ENCODE data around the gene EBNA1BP2. TPM values are rescaled to one million over a fixed set of nuclear protein-coding genes. Genes with fewer than 3 reads are reported as not detected.

Gene EBNA1BP2
- total and polyA plus RNA-seq, 4 donors = 25.6 to 90.6 (median 41.6) TPM

- Histone ChIP-seq H3K9me3 (ENCODE audit: control insufficient read depth in 4 of 4, low read length in 3 of 4) (no peaks in the 10 kb centered on the region), H3K36me3 (ENCODE audit: control insufficient read depth in 4 of 4, insufficient read depth in 3 of 4, low read depth in 1 of 4, low read length in 3 of 4) (peaks cover 0 to 10% (median 1%) of the 10 kb centered on the region in 4 donors), H3K27ac (ENCODE audit: low read depth in 1 of 2, low read length in 2 of 2) (no peak overlapping the region), H3K27me3 (ENCODE audit: control insufficient read depth in 4 of 4, insufficient read depth in 4 of 4, low read length in 3 of 4) (no peaks in the 10 kb centered on the region), H3K4me3 (ENCODE audit: low read depth in 1 of 3, low read length in 3 of 3) (no peak overlapping the region), H3K4me1 (ENCODE audit: control insufficient read depth in 4 of 4, insufficient read depth in 4 of 4, low read length in 3 of 4) (peaks cover 0 to 27% (median 7%) of the 10 kb centered on the region in 4 donors), H3K9ac (ENCODE audit: low read depth in 1 of 2, low read length in 2 of 2) (no peak overlapping the region)
- WGBS = 76% methylated on average over 7 of the region's 7 CpGs
- TF ChIP-seq RAD21 (IDR thresholded peaks at IDR 0.05) (no peak), HNF4G (IDR thresholded peaks at IDR 0.05) (no peak)
- no peak for DNase-seq (ENCODE audit: low spot score)
Measured at GRCh38 chr1:43220905-43221778, 49.1 kb upstream of the EBNA1BP2 start.

DNA sequence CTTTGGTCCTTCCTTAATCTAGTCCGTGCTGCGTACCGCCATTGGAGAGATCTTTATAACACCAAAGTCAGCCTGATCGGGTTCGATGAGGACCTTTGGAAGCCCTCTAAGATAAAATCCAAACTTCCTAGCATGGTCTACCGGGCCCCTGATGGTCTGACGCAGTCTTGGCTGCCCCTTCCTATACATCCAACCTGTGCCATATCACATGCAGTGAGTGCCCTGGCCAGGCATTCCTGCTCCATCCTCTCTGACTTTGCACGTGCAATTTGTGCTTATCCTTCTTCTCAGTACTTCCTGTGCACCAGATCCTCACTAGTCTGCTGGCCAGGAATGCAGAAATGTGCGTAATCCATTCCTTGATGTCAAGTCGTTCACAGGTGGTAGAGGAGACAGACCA, 45.7 kb upstream of the EBNA1BP2 start:
- TF ChIP-seq, protein P1, sequence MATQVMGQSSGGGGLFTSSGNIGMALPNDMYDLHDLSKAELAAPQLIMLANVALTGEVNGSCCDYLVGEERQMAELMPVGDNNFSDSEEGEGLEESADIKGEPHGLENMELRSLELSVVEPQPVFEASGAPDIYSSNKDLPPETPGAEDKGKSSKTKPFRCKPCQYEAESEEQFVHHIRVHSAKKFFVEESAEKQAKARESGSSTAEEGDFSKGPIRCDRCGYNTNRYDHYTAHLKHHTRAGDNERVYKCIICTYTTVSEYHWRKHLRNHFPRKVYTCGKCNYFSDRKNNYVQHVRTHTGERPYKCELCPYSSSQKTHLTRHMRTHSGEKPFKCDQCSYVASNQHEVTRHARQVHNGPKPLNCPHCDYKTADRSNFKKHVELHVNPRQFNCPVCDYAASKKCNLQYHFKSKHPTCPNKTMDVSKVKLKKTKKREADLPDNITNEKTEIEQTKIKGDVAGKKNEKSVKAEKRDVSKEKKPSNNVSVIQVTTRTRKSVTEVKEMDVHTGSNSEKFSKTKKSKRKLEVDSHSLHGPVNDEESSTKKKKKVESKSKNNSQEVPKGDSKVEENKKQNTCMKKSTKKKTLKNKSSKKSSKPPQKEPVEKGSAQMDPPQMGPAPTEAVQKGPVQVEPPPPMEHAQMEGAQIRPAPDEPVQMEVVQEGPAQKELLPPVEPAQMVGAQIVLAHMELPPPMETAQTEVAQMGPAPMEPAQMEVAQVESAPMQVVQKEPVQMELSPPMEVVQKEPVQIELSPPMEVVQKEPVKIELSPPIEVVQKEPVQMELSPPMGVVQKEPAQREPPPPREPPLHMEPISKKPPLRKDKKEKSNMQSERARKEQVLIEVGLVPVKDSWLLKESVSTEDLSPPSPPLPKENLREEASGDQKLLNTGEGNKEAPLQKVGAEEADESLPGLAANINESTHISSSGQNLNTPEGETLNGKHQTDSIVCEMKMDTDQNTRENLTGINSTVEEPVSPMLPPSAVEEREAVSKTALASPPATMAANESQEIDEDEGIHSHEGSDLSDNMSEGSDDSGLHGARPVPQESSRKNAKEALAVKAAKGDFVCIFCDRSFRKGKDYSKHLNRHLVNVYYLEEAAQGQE (IDR thresholded peaks at IDR 0.05) = no peak
- TF ChIP-seq, protein P2, sequence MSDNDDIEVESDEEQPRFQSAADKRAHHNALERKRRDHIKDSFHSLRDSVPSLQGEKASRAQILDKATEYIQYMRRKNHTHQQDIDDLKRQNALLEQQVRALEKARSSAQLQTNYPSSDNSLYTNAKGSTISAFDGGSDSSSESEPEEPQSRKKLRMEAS (IDR thresholded peaks at IDR 0.05) = no peak
- TF ChIP-seq, protein P3, sequence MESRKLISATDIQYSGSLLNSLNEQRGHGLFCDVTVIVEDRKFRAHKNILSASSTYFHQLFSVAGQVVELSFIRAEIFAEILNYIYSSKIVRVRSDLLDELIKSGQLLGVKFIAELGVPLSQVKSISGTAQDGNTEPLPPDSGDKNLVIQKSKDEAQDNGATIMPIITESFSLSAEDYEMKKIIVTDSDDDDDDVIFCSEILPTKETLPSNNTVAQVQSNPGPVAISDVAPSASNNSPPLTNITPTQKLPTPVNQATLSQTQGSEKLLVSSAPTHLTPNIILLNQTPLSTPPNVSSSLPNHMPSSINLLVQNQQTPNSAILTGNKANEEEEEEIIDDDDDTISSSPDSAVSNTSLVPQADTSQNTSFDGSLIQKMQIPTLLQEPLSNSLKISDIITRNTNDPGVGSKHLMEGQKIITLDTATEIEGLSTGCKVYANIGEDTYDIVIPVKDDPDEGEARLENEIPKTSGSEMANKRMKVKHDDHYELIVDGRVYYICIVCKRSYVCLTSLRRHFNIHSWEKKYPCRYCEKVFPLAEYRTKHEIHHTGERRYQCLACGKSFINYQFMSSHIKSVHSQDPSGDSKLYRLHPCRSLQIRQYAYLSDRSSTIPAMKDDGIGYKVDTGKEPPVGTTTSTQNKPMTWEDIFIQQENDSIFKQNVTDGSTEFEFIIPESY (IDR thresholded peaks at IDR 0.05) = no peak
- TF ChIP-seq YY1 (IDR thresholded peaks at IDR 0.05) (no peak), NR2F2 (IDR thresholded peaks at IDR 0.05) (no peak), FOXA2 (IDR thresholded peaks at IDR 0.05) (no peak), JUND (IDR thresholded peaks at IDR 0.05) (no peak), RXRA (IDR thresholded peaks at IDR 0.05) (no peak), ATF3 (IDR thresholded peaks at IDR 0.05) (no peak), RAD21 (IDR thresholded peaks at IDR 0.05) (no peak), GABPA (IDR thresholded peaks at IDR 0.05 in 1 of 2, conservative IDR thresholded peaks at IDR 0.05 in 1 of 2) (no peak), SP1 (IDR thresholded peaks at IDR 0.05) (no peak), HNF4A (conservative IDR thresholded peaks at IDR 0.05) (no peak), TAF1 (conservative IDR thresholded peaks at IDR 0.05) (no peak), HNF4G (IDR thresholded peaks at IDR 0.05) (no peak), FOXA1 (IDR thresholded peaks at IDR 0.05) (no peak), EGR1 (IDR thresholded peaks at IDR 0.05; ENCODE audit: low read depth in 2 of 2) (no peak), CTCF (IDR thresholded peaks at IDR 0.05; ENCODE audit: low read depth, low read length, missing input control) (no peak)
- WGBS = 90% methylated on average over 10 of the region's 10 CpGs
- Histone ChIP-seq H3K27ac (ENCODE audit: low read depth in 1 of 2, low read length in 2 of 2) (no peak overlapping the region), H3K27me3 (ENCODE audit: control insufficient read depth in 4 of 4, insufficient read depth in 4 of 4, low read length in 3 of 4) (no peaks in the 10 kb centered on the region), H3K9ac (ENCODE audit: low read depth in 1 of 2, low read length in 2 of 2) (no peak overlapping the region), H3K4me3 (ENCODE audit: low read depth in 1 of 3, low read length in 3 of 3) (no peak overlapping the region), H3K36me3 (ENCODE audit: control insufficient read depth in 4 of 4, insufficient read depth in 3 of 4, low read depth in 1 of 4, low read length in 3 of 4) (peaks cover 1 to 19% (median 6%) of the 10 kb centered on the region in 4 donors), H3K4me1 (ENCODE audit: control insufficient read depth in 4 of 4, insufficient read depth in 4 of 4, low read length in 3 of 4) (peaks cover 0 to 21% (median 7%) of the 10 kb centered on the region in 4 donors), H3K9me3 (ENCODE audit: control insufficient read depth in 4 of 4, low read length in 3 of 4) (no peaks in the 10 kb centered on the region)
- no peak for DNase-seq (ENCODE audit: low spot score)

Data from liver (tissue), 9 donors.